ENCODE results near the gene LDAF1. TPM values are rescaled to one million over a fixed set of nuclear protein-coding genes. Genes with fewer than 3 reads are reported as not detected.

The LDAF1 gene
- total RNA-seq, 1 experiment from 2014 or later: 11.5 TPM

DNA sequence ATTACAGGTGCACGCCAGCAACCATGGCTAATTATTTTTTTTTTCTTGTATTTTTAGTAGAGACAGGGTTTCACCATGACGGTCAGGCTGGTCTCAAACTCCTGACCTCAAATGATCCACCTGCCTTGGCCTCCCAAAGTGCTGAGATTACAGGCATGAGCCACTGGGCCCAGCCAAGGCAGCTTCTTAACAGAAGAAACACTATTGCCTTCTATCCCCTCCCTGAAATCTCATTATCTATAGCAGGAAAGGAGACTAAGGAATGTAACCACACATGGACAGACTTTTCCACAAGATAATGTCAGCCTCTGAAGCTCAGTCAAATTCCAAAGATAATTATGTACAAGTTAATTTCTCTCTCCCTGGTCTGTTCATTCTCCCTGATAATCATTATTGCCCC, 58.6 kb downstream of the LDAF1 start:
- no peak overlapping the region for H2AFZ ChIP-seq (ENCODE audit: low read length)
- H3K9me2 ChIP-seq (replicated peaks; ENCODE audit: low read length): no peaks in the 10 kb centered on the region
- no peaks in the 10 kb centered on the region for H3F3A ChIP-seq (ENCODE audit: low read length, unreplicated experiment)
- no peak overlapping the region for H3K9ac ChIP-seq (ENCODE audit: low read length)
- H3K9me3 ChIP-seq (ENCODE audit: low read length): no peaks in the 10 kb centered on the region
- no peaks in the 10 kb centered on the region for H3K4me1 ChIP-seq (ENCODE audit: insufficient read depth, low read length)
- H3K4me3 ChIP-seq (ENCODE audit: low read length): no peak overlapping the region
- H3K36me3 ChIP-seq (ENCODE audit: low read depth, low read length): no peaks in the 10 kb centered on the region
- no peaks in the 10 kb centered on the region for H4K20me1 ChIP-seq (ENCODE audit: low read length)
- BruUV-seq (replicated peaks): no TSS peak
- peaks cover 7% of the 10 kb centered on the region for H3K27me3 ChIP-seq (ENCODE audit: low read length)
- H3K27ac ChIP-seq (ENCODE audit: low read length): no peak overlapping the region
- TF ChIP-seq EZH2phosphoT487 (IDR thresholded peaks at IDR 0.05; ENCODE audit: borderline replicate concordance, low read length): no peak
- TF ChIP-seq EZH2 (IDR thresholded peaks at IDR 0.05; ENCODE audit: low read length, unreplicated experiment): no peak
- no peak for TF ChIP-seq CTCF (conservative IDR thresholded peaks at IDR 0.05; ENCODE audit: low read depth, low read length)
- H3K4me2 ChIP-seq (ENCODE audit: low read length): no peak overlapping the region
- POLR2A ChIA-PET (ENCODE audit: unreplicated experiment): no interaction called here
- no peaks in the 10 kb centered on the region for H3K79me2 ChIP-seq (ENCODE audit: low read length)
- no peak for ATAC-seq
- CTCF ChIA-PET: no interaction called here
- intact Hi-C loops (cut with micrococcal nuclease): no loop called here
- DNase-seq: no peak

DNA sequence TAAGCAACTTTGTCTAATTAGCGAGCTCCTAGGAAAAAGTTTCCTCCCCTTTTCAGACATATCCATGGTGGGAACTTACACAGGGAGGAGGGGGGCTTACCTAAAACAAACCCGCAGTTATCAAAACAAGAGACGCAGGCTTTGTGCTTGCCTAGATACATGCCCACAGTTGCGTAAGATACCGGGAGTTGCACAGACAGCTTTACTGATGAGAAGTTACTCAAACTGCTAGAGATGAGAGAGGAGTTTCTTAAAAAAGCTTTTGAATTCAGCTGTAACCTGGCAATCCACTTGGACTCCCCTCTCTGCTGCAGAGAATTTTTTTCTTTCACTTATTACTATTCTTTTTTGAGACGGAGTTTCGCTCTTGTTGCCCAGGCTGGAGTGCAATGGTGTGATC, 59.7 kb downstream of the LDAF1 start:
- H3K4me1 ChIP-seq (ENCODE audit: insufficient read depth, low read length): no peaks in the 10 kb centered on the region
- no peak for ATAC-seq
- H3F3A ChIP-seq (ENCODE audit: low read length, unreplicated experiment): no peaks in the 10 kb centered on the region
- no peaks in the 10 kb centered on the region for H3K9me2 ChIP-seq (replicated peaks; ENCODE audit: low read length)
- H3K36me3 ChIP-seq (ENCODE audit: low read depth, low read length): no peaks in the 10 kb centered on the region
- POLR2A ChIA-PET (ENCODE audit: unreplicated experiment): no interaction called here
- TF ChIP-seq EZH2 (IDR thresholded peaks at IDR 0.05; ENCODE audit: low read length, unreplicated experiment) (no peak), CTCF (conservative IDR thresholded peaks at IDR 0.05; ENCODE audit: low read depth, low read length) (no peak)
- H3K27me3 ChIP-seq (ENCODE audit: low read length): peaks cover 7% of the 10 kb centered on the region
- H3K4me2 ChIP-seq (ENCODE audit: low read length): no peak overlapping the region
- DNase-seq: no peak
- H3K79me2 ChIP-seq (ENCODE audit: low read length): no peaks in the 10 kb centered on the region
- no peak overlapping the region for H3K27ac ChIP-seq (ENCODE audit: low read length)
- no peaks in the 10 kb centered on the region for H4K20me1 ChIP-seq (ENCODE audit: low read length)
- H3K4me3 ChIP-seq (ENCODE audit: low read length): no peak overlapping the region
- intact Hi-C loops (cut with micrococcal nuclease): no loop called here
- H3K9ac ChIP-seq (ENCODE audit: low read length): no peak overlapping the region
- CTCF ChIA-PET: no interaction called here
- no peak overlapping the region for H2AFZ ChIP-seq (ENCODE audit: low read length)
- no TSS peak for BruUV-seq (replicated peaks)
- no peaks in the 10 kb centered on the region for H3K9me3 ChIP-seq (ENCODE audit: low read length)

DNA sequence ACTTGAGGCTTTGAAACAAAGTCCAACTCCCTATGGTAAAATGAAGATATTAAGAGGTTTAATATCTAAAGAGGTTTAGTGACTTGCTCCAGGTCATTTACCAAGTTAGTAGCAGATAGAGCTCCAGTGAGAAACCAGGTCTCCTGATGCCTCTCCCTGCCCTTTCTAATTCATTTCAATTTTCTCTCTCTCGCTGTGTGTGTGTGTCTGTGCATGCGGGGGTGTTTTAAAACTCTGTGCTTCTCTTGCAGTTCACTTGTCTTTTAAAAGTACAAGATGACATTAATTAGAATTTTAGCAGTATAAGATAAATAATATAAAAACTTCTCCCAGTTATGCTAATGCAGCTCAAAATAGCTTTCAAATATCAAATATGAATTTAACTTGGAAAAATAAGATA, 61.1 kb downstream of the LDAF1 start:
- Histone ChIP-seq H3K4me1 (ENCODE audit: insufficient read depth, low read length) (no peaks in the 10 kb centered on the region), H3F3A (ENCODE audit: low read length, unreplicated experiment) (no peaks in the 10 kb centered on the region), H4K20me1 (ENCODE audit: low read length) (no peaks in the 10 kb centered on the region), H3K4me3 (ENCODE audit: low read length) (no peak overlapping the region), H3K9me3 (ENCODE audit: low read length) (no peaks in the 10 kb centered on the region), H3K27me3 (ENCODE audit: low read length) (peaks cover 14% of the 10 kb centered on the region), H3K27ac (ENCODE audit: low read length) (no peak overlapping the region), H3K79me2 (ENCODE audit: low read length) (no peaks in the 10 kb centered on the region), H3K36me3 (ENCODE audit: low read depth, low read length) (no peaks in the 10 kb centered on the region), H3K9me2 (replicated peaks; ENCODE audit: low read length) (no peaks in the 10 kb centered on the region), H3K4me2 (ENCODE audit: low read length) (no peak overlapping the region), H2AFZ (ENCODE audit: low read length) (no peak overlapping the region), H3K9ac (ENCODE audit: low read length) (no peak overlapping the region)
- POLR2A ChIA-PET (ENCODE audit: unreplicated experiment): no interaction called here
- no peak for DNase-seq
- no peak for ATAC-seq
- intact Hi-C loops (cut with micrococcal nuclease): no loop called here
- TF ChIP-seq EZH2phosphoT487 (IDR thresholded peaks at IDR 0.05; ENCODE audit: borderline replicate concordance, low read length) (no peak), EZH2 (IDR thresholded peaks at IDR 0.05; ENCODE audit: low read length, unreplicated experiment) (no peak), CTCF (conservative IDR thresholded peaks at IDR 0.05; ENCODE audit: low read depth, low read length) (no peak)
- BruUV-seq (replicated peaks): no TSS peak
- CTCF ChIA-PET: no interaction called here
